ENCODE measurements around the gene GPC1. TPM values are rescaled to one million over a fixed set of nuclear protein-coding genes. Genes with fewer than 3 reads are reported as not detected.

Gene GPC1
- total RNA-seq, 2 experiments from 2014 or later: 0.83 to 1.2 TPM

DNA sequence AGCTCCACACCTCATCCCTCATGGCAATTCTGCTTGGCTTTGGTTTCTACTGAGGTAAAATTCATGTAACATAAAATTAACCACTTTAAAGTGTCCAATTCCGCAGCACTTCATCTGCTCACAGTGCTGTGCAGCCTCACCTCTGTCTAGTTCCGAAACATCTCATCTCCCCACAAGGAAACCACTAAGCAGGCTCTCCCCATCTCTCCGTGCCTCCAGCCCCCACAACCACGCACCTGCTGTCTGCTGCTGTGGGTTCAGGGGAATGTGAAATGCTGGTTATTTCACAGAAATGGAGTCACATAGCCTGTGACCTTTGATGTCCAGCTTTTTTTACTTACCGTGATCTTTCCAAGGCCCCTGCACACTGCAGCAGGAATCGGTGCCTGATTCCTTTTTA is 7.7 kb upstream of the GPC1 start:
- intact Hi-C loops (cut with micrococcal nuclease): no loop called here
- peak; percentile 30 for DNase-seq
- ChIA-PET POLR2A (no interaction called here), CTCF (interaction anchor here (1.3 to 1.8 kb wide), 2 partner anchors 9 to 195 kb away, joined by 3 to 4 read pairs; no protein-coding TSS in a partner anchor)
- H3K4me1 Mint-ChIP-seq (ENCODE audit: low read depth): peaks cover 15% of the 10 kb centered on the region
- H3K36me3 Mint-ChIP-seq (ENCODE audit: low read depth): no peaks in the 10 kb centered on the region
- H3K27me3 Mint-ChIP-seq: peaks cover 2% of the 10 kb centered on the region
- H3K4me3 Mint-ChIP-seq: no peak overlapping the region
- H3K9me3 Mint-ChIP-seq: no peaks in the 10 kb centered on the region
- ATAC-seq: peak; percentile 67
- no peak overlapping the region for H3K27ac Mint-ChIP-seq
- TF ChIP-seq, protein P1, sequence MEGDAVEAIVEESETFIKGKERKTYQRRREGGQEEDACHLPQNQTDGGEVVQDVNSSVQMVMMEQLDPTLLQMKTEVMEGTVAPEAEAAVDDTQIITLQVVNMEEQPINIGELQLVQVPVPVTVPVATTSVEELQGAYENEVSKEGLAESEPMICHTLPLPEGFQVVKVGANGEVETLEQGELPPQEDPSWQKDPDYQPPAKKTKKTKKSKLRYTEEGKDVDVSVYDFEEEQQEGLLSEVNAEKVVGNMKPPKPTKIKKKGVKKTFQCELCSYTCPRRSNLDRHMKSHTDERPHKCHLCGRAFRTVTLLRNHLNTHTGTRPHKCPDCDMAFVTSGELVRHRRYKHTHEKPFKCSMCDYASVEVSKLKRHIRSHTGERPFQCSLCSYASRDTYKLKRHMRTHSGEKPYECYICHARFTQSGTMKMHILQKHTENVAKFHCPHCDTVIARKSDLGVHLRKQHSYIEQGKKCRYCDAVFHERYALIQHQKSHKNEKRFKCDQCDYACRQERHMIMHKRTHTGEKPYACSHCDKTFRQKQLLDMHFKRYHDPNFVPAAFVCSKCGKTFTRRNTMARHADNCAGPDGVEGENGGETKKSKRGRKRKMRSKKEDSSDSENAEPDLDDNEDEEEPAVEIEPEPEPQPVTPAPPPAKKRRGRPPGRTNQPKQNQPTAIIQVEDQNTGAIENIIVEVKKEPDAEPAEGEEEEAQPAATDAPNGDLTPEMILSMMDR (IDR thresholded peaks at IDR 0.05): no peak

DNA sequence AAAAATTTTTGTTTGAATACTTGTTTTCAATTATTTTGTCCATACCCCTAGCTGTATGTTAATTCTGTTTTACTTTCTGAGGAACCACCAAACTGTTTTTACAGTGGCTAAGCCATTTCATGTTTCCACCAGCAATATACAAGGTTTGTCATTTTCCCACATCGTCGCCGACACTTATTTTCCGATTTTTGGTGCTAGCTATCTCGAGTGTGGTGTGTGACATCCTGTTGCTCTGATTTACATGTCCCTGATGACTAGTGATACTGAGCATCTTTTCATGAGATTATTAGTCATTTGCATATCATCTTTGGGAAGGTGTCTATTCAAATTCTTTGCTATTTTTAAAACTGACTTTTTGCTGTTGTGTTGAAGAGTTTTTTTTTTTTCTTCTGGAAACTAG is 7.2 kb upstream of the GPC1 start:
- TF ChIP-seq, protein P1 (IDR thresholded peaks at IDR 0.05): no peak
- ChIA-PET CTCF (interaction anchor here (1.3 to 1.8 kb wide), 2 partner anchors 8 to 196 kb away, joined by 3 to 4 read pairs; no protein-coding TSS in a partner anchor), POLR2A (no interaction called here)
- no peaks in the 10 kb centered on the region for H3K9me3 Mint-ChIP-seq
- H3K27ac Mint-ChIP-seq: no peak overlapping the region
- intact Hi-C loops (cut with micrococcal nuclease): no loop called here
- ATAC-seq (no peak), DNase-seq (peak; percentile 45)
- no peaks in the 10 kb centered on the region for H3K36me3 Mint-ChIP-seq (ENCODE audit: low read depth)
- peaks cover 5% of the 10 kb centered on the region for H3K27me3 Mint-ChIP-seq
- H3K4me3 Mint-ChIP-seq: no peak overlapping the region
- H3K4me1 Mint-ChIP-seq (ENCODE audit: low read depth): peaks cover 15% of the 10 kb centered on the region

DNA sequence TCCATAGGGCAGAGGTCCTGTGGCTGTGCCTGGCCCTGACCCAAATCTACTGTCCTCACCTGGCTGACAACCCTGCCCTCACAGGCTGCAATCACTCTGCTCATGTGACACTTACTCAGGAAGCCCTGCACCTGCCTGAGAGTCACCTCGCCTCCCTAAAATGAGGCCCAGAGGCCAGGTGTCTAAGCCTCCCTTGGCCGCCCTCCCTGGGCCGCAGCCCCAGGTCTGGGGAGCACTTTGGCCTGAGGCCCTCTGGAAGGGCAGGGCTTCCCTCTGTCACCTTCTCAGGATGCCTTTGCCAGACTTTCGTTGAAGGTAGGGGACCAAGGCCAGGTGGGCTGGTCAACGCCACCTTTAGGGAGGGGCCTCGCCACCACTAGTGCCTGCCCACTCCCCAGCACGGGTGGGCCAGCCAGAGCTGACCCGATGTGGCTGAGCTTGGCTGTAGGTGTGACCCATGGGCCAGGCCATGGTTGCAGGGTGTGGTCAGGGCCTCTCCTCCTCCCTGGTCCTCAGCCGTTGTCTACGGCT is 6.1 kb upstream of the GPC1 start:
- CTCF ChIA-PET: no interaction called here
- no peak overlapping the region for H3K27ac Mint-ChIP-seq
- ATAC-seq (no peak), DNase-seq (no peak)
- TF ChIP-seq, protein P1 (IDR thresholded peaks at IDR 0.05): no peak
- no peaks in the 10 kb centered on the region for H3K9me3 Mint-ChIP-seq
- intact Hi-C loops (cut with micrococcal nuclease): no loop called here
- no peak overlapping the region for H3K4me3 Mint-ChIP-seq
- no peaks in the 10 kb centered on the region for H3K36me3 Mint-ChIP-seq (ENCODE audit: low read depth)
- POLR2A ChIA-PET: no interaction called here
- H3K4me1 Mint-ChIP-seq (ENCODE audit: low read depth): peaks cover 18% of the 10 kb centered on the region
- peaks cover 7% of the 10 kb centered on the region for H3K27me3 Mint-ChIP-seq

DNA sequence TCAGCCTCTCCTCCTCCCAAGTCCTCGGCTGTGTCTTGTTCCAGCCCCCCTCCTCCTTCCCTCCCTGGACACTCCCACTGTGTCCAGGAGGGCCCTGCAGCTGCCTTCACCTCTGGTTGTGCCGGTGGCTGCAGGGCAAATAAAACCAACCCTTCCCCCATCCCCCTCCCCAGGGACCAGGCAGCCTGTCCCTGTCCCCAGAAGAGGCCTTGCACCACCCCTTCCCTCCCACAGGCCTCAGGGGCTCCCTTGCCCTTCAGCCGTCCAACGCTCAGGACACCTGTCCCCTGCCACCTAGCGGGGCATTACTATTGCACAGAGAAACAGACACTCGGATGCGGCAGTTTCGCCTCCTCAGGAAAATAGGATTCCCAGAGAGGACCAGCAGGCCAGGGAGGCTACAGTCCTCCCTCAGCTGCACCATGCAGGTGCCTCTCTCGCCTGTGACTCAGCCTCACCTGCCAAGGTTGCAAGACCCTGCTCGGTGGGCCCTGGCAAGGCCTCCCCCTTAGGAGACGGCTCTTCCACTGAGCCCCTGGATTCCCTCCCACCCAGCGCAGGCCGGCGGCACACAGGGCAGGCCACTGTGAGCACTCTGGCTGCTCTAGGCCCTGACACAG is 5.5 kb upstream of the GPC1 start:
- Mint-ChIP-seq H3K4me3 (no peak overlapping the region), H3K9me3 (no peaks in the 10 kb centered on the region), H3K27me3 (peaks cover 7% of the 10 kb centered on the region), H3K4me1 (ENCODE audit: low read depth) (peaks cover 22% of the 10 kb centered on the region), H3K36me3 (ENCODE audit: low read depth) (no peaks in the 10 kb centered on the region), H3K27ac (no peak overlapping the region)
- TF ChIP-seq, protein P1 (IDR thresholded peaks at IDR 0.05): no peak
- ATAC-seq (no peak), DNase-seq (no peak)
- intact Hi-C loops (cut with micrococcal nuclease): no loop called here
- ChIA-PET CTCF (no interaction called here), POLR2A (no interaction called here)

DNA sequence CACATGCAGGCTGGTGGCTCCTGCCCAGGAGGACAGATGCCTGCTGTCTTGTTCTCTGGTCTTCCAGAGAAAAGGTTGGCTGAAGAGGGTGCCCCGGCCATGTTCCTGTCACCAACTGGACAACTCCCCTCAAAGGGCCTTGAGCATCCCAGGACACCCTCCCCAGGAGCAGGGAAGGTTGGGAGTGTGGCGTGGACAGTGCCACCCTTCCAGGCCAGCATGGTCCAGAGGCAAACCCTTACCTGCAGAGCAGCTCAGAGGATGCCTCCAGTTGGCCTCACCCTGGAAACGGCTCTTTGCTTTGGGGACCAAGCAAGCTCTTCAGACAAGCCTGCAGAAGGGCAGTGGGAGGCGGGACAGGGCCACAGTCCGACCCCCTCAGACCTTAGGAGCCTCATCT is 4.9 kb upstream of the GPC1 start:
- no peak overlapping the region for H3K27ac Mint-ChIP-seq
- ATAC-seq: no peak
- TF ChIP-seq, protein P1 (IDR thresholded peaks at IDR 0.05): no peak
- H3K9me3 Mint-ChIP-seq: no peaks in the 10 kb centered on the region
- ChIA-PET POLR2A (interaction anchor here (1.0 kb wide), 1 partner anchor 197 kb away, joined by 3 read pairs; no protein-coding TSS in a partner anchor), CTCF (interaction anchor here (0.6 kb wide), 1 partner anchor 198 kb away, joined by 3 read pairs; no protein-coding TSS in a partner anchor)
- intact Hi-C loops (cut with micrococcal nuclease): no loop called here
- no peaks in the 10 kb centered on the region for H3K36me3 Mint-ChIP-seq (ENCODE audit: low read depth)
- H3K4me3 Mint-ChIP-seq: no peak overlapping the region
- no peak for DNase-seq
- H3K27me3 Mint-ChIP-seq: peaks cover 7% of the 10 kb centered on the region
- H3K4me1 Mint-ChIP-seq (ENCODE audit: low read depth): peaks cover 22% of the 10 kb centered on the region

Measured in activated CD8-positive, alpha-beta T cell treated with anti-CD3 and anti-CD28 coated beads for 36 hours (primary cell).